ENCODE measurements around the gene FAM120C.
A peak's percentile ranks its signal among the peaks of the same experiment; 100 is the strongest.

The FAM120C gene

DNA sequence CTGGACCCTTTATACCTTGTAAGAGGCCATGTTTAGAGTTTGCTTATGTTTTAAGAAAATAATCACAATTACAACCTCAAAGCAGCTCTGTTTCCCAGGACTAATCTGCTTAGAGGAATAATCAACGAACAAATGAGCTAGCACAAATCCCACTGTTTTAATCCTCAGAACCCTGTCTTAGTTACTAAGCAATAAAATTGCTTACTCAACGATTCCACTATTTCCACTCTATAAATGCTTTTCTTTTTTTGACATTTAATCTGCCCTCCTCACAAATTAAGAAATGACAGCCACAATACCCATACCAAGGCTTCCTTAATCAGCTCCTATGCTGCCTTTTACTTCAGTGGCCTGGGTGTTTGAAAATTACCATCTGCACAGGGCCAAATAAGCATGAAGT, 48.8 kb downstream of the FAM120C start:
- no peak for DNase-seq

DNA sequence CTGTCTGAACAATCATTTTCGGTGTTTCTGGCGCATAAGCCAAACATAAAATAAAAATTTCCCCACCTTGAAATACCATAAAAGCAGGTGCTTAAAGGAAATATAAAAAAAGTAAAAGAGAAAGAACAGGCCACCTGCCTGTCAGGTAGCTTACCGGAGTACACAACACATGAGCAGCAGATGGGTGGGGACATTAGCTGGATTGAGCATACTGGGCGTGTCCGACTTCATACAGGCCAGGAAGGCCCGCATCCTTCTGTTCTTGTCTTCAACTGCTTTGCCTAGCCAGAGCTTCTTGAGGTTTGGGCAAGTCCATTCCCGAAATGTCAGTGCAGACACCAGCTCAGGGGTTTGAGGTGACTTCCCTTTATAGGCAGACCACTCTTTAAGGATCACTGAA, 66.7 kb downstream of the FAM120C start:
- no peak for DNase-seq

DNA sequence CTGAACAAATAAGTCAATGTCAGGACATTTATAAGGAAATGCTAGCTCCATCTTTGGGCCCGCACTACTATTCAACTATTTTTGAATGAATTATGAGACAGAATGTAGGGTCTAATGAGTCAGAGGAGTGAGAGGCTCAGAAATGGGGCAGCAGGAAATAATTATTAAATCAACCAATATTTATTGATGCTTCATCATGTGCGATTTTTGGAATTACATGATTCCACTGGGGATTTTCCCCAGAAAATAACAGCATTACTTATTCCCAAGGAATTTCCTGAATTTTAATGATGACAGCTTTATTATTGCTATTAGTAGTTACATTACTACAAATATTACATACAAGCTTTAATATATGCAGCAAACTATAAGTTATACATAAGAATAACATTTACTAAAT, 89.5 kb downstream of the FAM120C start:
- peak; percentile 35 for DNase-seq

DNA sequence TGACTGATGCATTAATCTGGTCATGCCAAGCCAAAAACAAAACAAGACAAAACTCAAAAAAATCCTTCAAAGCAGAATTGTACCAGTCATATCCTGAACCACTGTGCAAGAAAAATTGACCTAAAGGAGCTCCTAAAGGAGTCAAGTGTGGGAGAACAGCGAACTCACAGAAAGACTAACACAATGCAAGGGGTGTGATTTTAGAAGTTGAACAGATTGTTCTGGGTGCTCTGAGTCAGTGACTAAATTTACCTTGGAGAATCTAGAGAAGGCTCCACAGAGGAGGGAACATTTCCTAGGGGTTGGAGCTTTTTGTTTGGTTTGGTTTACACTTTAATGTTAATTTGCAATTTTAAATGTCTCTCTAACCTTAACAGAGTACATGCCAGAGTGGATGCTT, 89.9 kb downstream of the FAM120C start:
- DNase-seq = no peak

DNA sequence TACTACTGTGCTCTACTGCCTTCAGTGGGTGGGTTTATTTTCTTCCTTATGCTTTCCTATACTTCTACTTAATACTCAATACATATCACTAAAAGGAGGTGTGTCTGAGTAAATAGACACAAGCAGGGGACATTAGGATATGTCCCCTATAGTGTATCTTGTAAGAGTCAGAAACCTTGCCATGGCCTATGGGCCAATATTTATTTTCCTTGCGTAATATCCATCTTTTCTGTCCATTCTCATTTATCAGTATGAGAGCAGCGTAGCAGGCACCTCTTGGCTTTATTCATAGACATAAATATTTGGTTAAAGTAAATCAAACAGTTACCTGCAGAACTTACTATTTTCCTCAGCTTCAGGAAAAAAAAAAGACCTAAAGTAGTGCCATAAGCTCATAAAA, 92.2 kb downstream of the FAM120C start:
- no peak for DNase-seq

DNA sequence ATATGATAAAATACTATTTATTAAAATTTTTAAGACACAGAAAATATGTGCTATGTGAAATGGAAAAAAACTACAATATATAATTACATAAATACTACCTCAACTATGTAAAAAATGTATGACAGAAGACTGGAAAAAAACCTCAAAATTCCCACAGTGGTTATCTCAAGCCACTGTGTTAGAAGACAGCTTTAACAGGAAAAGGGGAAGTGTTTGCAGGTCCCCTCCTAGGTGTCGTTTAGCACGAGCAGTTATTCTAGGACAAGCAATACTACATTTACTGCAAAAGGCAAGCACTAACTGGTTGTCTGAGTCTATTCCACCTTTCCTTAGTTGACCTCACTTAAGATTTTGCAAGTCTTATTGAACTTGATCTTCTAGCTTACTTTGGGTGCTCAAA, 93.9 kb downstream of the FAM120C start:
- peak; percentile 19 for DNase-seq

DNA sequence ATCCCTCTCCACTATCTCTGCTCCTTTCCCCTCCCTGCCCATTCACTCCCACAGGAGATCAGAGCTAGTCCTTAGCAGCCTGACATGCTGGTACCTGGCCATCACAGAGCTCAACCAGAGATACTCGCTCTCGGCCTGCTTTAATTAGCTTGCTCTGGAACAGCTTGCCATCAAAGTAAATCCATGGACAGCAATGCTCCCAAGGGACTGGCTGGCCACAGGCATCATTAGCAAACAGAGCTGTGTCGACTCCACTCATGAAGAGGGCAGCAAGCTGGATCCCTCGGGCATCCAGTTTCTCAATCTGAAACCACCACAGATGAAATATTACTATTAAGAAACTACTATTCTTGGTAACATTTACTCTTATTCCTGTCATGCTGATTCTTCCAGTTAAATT, 95.4 kb downstream of the FAM120C start:
- no peak for DNase-seq

DNA sequence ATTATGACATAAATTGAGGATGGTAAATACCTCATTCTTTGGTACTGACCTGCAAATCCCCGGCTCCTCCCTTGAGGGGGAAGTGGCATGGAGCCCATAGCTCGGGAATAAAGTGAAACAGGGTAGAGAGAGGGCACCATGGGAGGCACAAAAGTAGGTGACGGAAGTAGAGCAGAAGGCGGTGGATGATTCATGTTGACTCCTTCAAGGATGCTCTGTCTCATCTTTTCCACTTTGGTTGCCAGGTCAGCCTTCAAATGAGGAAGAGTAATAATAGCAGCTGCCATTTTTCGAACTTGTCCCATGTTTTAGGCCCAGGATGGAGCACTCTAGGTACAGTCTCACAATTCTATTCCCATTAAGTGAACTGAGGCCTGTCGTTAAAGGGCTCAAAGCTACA, 97.4 kb downstream of the FAM120C start:
- no peak for DNase-seq

DNA sequence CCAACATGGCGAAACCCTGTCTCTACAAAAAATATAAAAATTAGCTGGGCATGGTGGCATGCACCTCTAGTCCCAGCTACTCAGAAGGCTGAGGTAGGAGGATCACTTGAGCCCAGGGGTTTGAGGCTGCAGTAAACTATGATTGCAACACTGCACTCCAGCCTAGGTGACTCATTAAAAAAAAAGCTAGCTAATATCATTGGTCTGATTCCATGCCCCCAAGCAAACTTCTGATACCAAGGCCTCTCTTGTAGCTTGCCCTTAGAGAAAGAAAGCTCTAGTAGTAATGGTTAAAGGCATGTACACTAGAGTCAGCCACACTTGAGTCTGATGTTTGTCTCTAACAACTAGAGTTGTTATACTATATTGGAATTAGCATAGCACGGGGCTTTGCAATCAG, 106.2 kb downstream of the FAM120C start:
- DNase-seq = peak; percentile 52

DNA sequence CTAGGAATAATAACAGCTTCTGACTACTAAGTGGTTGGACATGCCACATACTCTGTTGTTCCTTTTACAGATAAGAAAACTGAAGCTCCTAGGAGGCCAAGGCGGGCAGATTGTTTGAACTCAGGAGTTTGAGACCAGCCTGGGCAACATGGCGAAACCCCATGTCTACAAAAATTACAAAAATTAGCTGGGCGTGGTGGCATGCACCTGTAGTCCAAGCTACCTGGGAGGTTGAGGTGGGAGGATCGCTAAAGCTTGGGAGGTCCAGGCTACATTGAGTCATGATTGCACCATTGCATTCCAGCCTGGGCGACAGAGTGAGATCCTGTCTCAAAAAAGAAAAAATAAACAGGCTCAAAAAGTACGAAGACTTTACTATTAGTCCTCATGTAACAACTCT, 108.2 kb downstream of the FAM120C start:
- DNase-seq = no peak

DNA sequence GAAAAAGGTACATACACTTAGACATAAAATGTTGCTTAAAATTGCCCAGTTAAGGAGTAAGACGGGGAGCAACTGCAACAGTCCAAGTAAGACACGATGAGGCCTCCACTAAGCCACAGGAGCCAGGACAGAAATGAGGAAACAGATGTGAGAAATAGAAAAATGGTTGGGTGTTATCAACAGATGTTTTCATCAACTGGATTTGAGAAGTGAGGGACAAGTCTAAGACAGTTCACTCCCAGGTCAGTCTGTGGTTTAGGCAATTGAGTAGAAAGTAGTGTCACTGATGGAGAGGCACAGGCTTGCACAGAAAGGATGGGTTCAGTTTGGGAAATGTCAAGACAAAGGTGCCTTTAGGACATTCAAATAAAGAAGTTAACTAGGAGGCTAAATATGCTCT, 115.3 kb downstream of the FAM120C start:
- DNase-seq = no peak

DNA sequence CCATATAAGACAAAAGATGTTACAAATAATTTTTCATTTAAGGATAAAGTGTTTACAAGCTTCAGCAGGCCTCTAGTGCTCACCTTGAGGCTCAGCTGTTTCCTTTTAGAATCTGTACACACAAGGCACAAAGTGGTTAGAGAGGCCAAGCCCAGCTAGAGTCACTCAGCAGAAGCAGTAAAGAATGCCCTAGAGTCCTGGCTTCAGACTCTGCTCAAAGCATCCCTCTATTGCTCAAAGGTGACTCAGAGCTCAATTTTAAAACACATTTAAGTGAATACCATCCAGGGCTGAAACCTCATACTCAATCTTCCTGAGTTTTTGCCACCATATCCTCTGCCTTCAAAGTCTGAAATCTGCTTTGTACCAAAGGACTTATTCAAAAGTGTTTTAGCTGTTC, 116.2 kb downstream of the FAM120C start:
- DNase-seq = no peak

DNA sequence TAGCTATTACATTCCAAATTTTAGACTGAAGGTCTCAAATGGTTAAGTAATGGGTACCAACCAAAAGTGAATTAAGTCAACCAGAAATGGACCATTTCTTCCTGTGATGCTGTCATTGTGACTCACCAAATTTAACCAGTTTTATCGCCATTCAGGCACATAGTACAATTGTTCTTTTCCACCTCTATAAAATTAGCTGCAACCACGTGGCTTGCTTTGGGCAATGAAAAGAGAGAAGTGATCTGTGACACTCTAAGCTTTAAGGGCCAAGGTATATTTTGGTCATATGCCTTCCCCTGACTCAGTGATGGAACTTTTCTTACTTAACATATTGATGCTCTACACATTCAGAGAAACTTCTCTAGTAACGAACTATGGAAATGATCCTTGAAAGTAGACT, 118.5 kb downstream of the FAM120C start:
- DNase-seq = no peak

DNA sequence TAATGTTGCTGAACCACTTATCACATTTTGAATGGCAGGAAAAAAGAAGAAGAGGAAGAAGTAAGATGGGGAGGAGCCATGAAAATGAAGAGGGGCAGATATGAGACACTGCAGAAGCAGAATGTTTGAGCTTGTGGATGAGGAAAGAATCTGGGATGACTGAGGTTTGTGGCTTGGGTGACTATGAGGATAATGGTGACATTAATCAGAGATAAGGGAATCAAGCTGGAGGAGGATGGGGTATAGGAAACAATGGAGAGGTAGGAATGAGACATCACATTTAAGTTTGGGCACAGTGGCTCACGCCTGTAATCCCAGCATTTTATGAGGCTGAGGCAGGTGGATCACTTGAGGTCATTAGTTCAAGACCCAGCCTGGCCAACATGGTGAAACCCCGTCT, 119.7 kb downstream of the FAM120C start:
- DNase-seq = no peak

DNA sequence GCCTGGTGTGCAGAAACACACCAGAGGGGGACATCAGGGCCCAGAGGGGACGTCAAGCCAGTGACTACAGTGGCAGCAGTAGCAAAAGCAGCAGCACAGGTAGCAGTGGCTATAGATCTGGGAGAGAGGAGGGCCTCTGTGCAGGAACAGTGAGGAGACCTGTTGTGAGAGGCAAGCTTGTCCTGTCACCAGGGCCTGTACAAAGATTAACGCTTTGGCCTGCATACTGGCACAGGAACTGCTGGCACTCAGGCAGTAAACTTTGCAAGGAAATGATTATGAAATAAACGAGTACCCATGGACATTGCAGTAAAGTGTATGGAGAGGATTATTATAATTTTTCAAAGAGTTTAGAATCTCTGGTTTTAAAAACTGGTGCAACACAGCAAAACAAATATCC, 133.3 kb downstream of the FAM120C start:
- no peak for DNase-seq

DNA sequence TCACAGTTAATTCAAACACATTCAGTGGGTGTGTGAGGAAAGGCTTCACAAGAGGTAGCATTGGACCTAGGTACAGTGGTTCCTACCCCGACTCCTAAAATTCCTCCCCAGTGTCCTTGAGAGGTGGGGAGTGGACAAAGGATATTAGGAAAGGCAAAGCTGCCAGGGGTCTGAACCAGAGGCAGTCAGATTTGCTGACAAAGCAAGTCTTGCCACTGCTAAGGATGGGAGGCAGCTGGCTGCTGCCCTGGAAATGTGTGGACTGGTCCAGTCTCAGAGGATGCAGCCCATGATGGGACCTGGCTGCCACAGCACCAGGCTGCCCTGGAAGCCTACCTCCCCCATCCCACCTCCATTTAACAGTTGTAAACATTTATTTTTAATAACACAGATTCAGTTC, 134.6 kb downstream of the FAM120C start:
- DNase-seq = no peak

DNA sequence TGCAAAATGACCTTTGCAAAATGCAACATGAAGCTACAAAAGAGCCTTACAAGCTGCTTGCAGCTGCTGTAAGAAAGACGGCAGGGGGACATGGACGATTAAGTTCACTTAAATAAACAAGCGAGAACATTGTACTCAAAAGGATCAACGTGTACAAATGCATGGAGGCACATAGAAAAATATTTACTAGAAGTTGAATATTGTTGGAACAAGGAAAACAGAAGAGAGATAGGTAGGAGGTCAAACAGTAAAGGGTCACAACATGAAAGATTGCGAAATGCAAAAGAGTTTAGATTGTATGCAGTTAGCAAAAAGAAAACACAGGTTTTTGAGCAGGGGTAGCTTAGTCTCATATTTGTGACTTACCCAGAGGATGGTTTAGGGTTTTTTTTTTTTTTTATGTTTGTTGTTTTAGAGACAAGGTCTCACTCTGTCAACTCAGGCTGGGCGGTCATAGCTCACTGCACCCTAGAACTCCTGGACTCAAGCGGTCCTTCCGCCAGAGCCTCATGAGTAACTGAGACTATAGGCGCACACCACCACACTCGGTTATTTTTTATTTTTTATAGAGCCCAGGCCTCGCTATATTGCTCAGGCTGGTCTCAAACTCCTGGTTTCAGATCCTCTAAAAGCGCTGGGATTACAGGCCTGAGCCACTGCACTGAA, 137.4 kb downstream of the FAM120C start:
- no peak for DNase-seq

DNA sequence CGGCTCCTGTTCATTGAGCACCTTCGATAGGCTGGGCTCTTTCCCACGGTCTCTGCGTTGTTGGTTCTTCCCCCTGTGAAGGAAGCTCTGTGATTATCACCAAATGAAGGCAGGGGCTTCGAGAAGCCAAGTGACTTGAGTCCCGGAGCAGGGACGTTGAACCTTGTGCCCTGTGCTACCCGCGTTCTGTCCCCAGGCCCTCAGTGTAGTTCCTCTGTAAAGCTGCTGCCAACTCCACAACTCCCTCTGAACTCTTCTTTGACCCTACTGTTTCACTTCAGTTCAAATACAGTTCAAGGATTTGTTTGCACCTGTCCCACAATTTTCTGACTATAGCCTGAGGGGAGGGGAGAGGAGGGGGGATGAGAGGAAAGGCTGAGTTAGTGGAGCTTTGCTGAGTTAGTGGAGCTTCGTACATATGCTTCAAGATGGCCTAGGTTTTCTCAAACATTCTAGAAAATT, 138.1 kb downstream of the FAM120C start:
- no peak for DNase-seq

DNA sequence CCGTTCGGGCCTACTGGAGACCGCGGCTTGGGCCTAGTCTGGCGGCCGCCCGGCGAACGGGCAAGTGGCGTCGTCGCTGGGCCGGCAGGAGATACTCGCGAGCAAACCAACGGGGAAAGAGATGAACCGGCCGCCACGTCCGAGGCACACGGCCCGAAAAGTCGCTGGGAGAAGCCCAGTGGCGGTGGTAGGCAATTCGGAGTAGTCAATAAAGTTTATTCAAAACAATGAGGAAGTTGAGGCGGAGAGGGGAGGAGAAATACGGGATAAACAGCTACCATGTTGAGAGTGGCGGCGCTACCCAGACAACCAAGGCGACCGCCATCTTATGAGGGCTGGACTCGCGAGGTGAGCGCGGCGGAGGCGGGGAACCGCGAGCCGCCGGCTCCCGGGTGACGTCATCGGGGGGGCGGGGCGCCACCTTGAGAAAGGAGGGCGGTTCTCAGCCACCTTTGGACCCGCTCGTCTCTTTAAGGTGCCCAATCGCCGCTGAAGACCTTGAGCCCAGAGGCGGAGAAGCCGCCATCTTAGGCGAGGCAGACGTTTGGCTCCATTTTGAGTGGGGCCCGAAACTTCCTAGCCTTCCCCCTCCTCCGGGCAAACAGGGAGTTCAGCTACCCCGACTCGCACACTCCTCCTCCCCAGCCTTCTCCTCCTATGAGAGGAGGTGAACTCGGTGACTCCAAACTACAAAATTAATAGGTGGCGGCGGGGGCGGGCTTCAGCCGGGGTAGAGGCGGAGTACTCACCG, 138.8 kb downstream of the FAM120C start, which contains the start of gene PHF8:
Gene PHF8 (minus strand): TSS at position 348 of the 751 bp plus-strand sequence. CDS start 1,745 bp downstream, outside the sequence.
- DNase-seq = peak; percentile 92

DNA sequence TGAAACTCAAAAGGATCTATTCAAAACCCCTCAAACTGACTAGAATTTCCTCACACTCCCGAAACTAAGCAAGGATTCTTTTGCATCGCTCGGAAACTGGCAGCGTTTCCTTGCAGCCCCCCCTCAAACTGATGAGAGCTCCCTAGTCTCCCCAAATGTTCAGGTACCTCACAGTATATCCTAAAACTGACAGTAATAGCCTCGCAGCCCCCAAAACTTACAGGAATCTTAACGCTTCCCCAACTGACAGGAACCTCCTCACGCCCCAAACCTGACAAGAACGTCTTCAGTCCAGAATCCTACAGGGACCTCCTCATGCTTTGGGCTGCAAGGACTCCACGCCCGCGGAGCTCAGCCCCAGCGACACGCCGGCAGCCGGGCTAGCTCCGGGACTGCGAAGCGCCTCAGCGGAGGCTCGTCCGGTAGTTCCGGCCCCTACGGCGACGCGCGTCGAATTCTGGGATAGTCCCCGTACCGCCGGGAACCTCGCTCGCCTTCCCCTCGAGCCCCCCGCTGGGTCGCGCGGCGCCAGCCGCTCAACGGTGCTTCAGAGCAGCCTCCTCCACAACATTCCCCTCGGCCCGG, 139.4 kb downstream of the FAM120C start:
- peak; percentile 36 for DNase-seq

DNA sequence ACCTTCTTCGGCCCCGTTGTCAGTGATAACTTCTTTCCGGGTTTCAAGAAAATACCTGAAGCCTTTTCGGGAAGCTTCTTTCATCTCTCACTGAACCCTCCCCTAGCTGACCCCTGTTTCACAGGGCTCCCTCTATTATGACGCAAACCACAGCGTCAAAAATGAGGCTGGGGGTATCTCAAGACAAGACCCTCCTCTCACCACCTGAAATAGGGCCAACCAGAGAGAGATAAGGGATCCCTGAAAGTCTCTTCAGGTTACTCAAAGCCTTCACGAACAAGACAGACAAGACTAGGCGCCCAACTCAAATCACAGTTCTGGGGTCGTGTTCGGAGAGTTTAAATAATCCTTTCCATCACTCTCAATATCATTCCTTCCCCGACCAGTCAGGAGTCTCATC, 140.0 kb downstream of the FAM120C start:
- no peak for DNase-seq

DNA sequence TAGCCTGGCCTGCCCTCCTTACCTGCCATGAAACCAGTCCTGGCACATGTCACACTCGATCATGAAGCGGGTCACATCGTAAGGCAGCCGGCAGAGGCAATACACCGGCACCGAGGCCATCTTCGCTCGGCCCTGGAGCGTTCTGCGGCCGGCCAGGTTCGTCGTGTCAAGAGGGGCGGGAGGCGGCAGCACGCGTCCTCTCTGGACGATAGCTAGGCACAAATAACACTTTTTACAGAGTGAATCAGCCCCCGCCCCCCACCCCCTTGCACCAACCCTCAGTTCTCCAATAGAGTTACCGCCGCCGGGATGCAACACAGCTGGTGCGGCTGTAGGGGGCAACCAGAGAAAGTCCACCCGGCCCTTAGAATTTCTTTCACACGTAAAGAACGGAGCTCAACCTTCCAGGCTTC, 140.4 kb downstream of the FAM120C start:
- peak; percentile 77 for DNase-seq

DNA sequence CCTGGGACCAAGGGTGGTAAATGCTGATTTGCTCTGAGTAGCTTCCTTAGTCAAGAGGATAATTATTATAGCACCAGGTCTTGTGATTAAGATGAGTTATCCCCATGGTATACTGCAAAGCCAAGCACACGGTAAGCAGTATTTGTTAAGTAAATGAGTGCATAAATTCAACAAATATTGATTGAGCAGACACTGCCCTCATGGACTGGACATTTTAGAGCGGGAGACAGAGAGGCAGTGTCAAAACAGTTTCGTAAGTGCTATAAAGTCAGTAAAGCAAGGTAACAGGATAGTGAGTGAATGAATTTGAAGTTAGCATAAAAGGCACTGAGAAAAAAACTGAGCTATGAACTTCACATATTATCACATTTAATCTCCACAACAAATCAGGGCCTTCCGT, 152.7 kb downstream of the FAM120C start:
- no peak for DNase-seq
